ENCODE results near the gene METTL15. TPM values are rescaled to one million over a fixed set of nuclear protein-coding genes. Genes with fewer than 3 reads are reported as not detected.

Gene METTL15, protein sequence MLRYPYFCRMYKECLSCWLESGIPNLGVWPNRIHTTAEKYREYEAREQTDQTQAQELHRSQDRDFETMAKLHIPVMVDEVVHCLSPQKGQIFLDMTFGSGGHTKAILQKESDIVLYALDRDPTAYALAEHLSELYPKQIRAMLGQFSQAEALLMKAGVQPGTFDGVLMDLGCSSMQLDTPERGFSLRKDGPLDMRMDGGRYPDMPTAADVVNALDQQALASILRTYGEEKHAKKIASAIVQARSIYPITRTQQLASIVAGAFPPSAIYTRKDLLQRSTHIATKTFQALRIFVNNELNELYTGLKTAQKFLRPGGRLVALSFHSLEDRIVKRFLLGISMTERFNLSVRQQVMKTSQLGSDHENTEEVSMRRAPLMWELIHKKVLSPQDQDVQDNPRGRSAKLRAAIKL
- 10 to 100 TPM; 12.8 to 36.3 TPM for total RNA-seq
- polyA plus RNA-seq: 1 to 10 TPM; 3.4 to 5.3 TPM
- long read RNA-seq, donor 1, full-length matches to known transcripts: 2 of 2 reads
- long read RNA-seq, donor 1, partial matches to known transcripts: 0 of 2 reads
- long read RNA-seq, donor 1, other reads (novel, unspliced or antisense): 0 of 2 reads
- long read RNA-seq, donor 2: 0 reads
- long read RNA-seq, donor 3: 0 reads
- long read RNA-seq, donor 4: 0 reads
- long read RNA-seq, donor 5, full-length matches to known transcripts: 3 of 17 reads
- long read RNA-seq, donor 5, partial matches to known transcripts: 14 of 17 reads
- long read RNA-seq, donor 5, other reads (novel, unspliced or antisense): 0 of 17 reads

DNA sequence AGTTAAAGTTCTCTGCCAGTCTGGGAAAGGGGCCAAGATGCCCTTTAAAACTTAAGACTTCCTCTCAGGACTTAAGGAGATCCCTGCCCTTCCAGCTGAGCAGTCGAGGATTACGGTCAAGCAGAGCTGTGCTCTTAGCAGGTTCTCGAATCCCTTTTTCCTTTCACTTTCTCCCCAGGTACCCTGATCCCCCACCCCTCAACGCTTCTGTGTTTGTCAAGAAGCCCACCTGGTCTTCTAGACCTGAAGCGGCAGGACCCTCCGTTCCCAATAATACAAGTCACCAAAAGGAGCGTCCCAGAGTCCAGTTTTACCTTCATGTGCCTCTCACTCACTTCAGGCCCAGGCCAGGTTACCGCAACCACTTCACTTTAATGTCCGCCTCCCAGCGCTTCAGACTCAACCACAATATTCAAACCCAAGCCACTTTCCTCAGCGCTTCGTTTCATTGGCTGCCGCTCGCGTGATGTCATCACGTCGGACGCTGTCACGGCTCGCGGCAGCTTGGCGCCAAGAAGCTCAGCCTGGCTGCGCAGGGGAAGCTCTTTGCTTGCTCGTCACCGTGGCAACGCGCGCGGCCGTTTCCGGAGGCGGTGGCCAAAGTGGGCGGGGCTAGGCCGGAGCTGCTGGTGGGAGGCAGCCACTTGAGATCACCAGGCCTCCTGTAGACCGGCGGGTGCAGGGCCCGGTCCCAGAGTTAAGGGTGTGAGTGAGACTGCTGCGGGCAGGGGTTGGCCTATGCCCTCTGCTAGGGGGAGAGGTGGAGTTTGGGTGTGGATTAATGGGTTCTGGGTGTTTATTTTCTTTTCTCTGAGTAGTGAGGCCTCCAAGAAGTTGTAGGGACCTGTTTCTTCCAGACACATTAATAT, at the start of gene METTL15, which contains the start of gene KIF18A:
Gene METTL15, plus strand, starts transcription at position 639 of the 869 bp plus-strand sequence. CDS start 4,947 bp downstream, outside the sequence.
Gene KIF18A, minus strand, starts transcription at position 407 of the 869 bp plus-strand sequence. CDS start 10,209 bp downstream, outside the sequence.
- no peaks in the 10 kb centered on the region for H3K27me3 ChIP-seq (ENCODE audit: control insufficient read depth in 3 of 3, insufficient read depth in 3 of 3, low read length in 2 of 3)
- TF ChIP-seq, protein P1, sequence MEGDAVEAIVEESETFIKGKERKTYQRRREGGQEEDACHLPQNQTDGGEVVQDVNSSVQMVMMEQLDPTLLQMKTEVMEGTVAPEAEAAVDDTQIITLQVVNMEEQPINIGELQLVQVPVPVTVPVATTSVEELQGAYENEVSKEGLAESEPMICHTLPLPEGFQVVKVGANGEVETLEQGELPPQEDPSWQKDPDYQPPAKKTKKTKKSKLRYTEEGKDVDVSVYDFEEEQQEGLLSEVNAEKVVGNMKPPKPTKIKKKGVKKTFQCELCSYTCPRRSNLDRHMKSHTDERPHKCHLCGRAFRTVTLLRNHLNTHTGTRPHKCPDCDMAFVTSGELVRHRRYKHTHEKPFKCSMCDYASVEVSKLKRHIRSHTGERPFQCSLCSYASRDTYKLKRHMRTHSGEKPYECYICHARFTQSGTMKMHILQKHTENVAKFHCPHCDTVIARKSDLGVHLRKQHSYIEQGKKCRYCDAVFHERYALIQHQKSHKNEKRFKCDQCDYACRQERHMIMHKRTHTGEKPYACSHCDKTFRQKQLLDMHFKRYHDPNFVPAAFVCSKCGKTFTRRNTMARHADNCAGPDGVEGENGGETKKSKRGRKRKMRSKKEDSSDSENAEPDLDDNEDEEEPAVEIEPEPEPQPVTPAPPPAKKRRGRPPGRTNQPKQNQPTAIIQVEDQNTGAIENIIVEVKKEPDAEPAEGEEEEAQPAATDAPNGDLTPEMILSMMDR (IDR thresholded peaks at IDR 0.05; ENCODE audit: control extremely low read depth, extremely low read depth): no peak
- ATAC-seq (ENCODE audit: insufficient read depth, low FRiP score): peak; percentile 97
- H3K4me3 ChIP-seq: peak within 1 kb of the TSS; percentile 56
- WGBS, 2 donors: 0% methylated on average over 38 of the region's 38 CpGs
- H3K9me3 ChIP-seq (ENCODE audit: control insufficient read depth in 4 of 4, insufficient read depth in 3 of 4, low read length in 3 of 4): no peaks in the 10 kb centered on the region
- peak within 1 kb of the TSS; percentile 94 to 98 for H3K9ac ChIP-seq (ENCODE audit: insufficient read depth in 1 of 2, low read length in 2 of 2)
- H3K4me1 ChIP-seq (ENCODE audit: control insufficient read depth in 5 of 5, insufficient read depth in 5 of 5, low read length in 5 of 5): peaks cover 0 to 39% (median 9%) of the 10 kb centered on the region in 5 donors
- H3K27ac ChIP-seq (ENCODE audit: low read depth in 1 of 2, low read length in 1 of 2): peak within 1 kb of the TSS; percentile 68 to 97
- H3K36me3 ChIP-seq (ENCODE audit: control insufficient read depth in 4 of 4, insufficient read depth in 4 of 4, low read length in 4 of 4): no peaks in the 10 kb centered on the region
- peak; percentile 99 to 100 (median 99) for DNase-seq

DNA sequence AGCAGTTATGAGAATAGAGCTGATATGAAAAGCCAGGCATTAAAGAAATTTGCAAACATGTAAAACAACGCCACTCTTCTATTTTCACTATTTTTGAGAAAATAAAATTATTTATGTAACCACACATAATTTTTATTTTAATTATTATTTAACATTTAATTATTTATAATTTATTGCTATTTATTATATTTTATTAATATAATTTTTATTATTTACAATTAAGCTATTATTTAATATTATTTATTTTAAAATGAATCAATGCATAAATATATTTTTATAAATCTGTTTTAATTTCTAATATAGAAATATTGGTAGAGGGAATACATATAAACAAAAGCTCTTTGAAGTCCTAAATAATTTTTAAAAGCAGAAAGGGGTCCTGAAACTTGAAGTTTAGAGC, 36.9 kb upstream of the METTL15 start:
- no peak overlapping the region for H3K9ac ChIP-seq (ENCODE audit: insufficient read depth in 1 of 2, low read length in 2 of 2)
- no peaks in the 10 kb centered on the region for H3K36me3 ChIP-seq (ENCODE audit: control insufficient read depth in 4 of 4, insufficient read depth in 4 of 4, low read length in 4 of 4)
- TF ChIP-seq, protein P1 (IDR thresholded peaks at IDR 0.05; ENCODE audit: control extremely low read depth, extremely low read depth): no peak
- no peak for DNase-seq
- no peak overlapping the region for H3K4me3 ChIP-seq
- no peaks in the 10 kb centered on the region for H3K4me1 ChIP-seq (ENCODE audit: control insufficient read depth in 5 of 5, insufficient read depth in 5 of 5, low read length in 5 of 5)
- no peaks in the 10 kb centered on the region for H3K9me3 ChIP-seq (ENCODE audit: control insufficient read depth in 4 of 4, insufficient read depth in 3 of 4, low read length in 3 of 4)
- no peaks in the 10 kb centered on the region for H3K27me3 ChIP-seq (ENCODE audit: control insufficient read depth in 3 of 3, insufficient read depth in 3 of 3, low read length in 2 of 3)
- 100% methylated on average over 1 of the region's 1 CpG for WGBS, 2 donors
- no peak overlapping the region for H3K27ac ChIP-seq (ENCODE audit: low read depth in 1 of 2, low read length in 1 of 2)
- no peak for ATAC-seq (ENCODE audit: insufficient read depth, low FRiP score)

DNA sequence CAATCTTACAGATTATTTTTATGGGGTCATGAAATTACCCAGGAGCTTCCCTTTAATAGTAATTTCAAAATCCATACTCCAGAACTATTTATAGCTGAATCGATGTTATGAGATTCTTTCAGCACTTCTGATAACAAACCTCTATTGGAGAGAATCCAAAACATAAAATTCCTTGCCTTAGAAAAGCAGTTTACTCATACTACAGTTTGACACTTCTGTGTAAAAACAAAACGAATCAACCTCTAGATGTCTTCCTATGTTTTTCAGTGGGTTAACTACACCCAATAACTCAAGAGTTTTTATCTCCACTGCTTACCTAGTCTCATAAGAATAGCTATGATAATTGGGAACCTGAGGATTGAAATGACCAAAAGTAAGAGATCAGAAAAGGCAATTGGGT, 35.9 kb upstream of the METTL15 start:
- Histone ChIP-seq H3K9me3 (ENCODE audit: control insufficient read depth in 4 of 4, insufficient read depth in 3 of 4, low read length in 3 of 4) (no peaks in the 10 kb centered on the region), H3K4me3 (no peak overlapping the region), H3K27ac (ENCODE audit: low read depth in 1 of 2, low read length in 1 of 2) (no peak overlapping the region), H3K36me3 (ENCODE audit: control insufficient read depth in 4 of 4, insufficient read depth in 4 of 4, low read length in 4 of 4) (no peaks in the 10 kb centered on the region), H3K9ac (ENCODE audit: insufficient read depth in 1 of 2, low read length in 2 of 2) (no peak overlapping the region), H3K27me3 (ENCODE audit: control insufficient read depth in 3 of 3, insufficient read depth in 3 of 3, low read length in 2 of 3) (no peaks in the 10 kb centered on the region), H3K4me1 (ENCODE audit: control insufficient read depth in 5 of 5, insufficient read depth in 5 of 5, low read length in 5 of 5) (no peaks in the 10 kb centered on the region)
- ATAC-seq (ENCODE audit: insufficient read depth, low FRiP score) (no peak), DNase-seq (no peak)
- TF ChIP-seq, protein P1 (IDR thresholded peaks at IDR 0.05; ENCODE audit: control extremely low read depth, extremely low read depth): no peak
- 33 to 69% methylated on average over 2 of the region's 2 CpGs for WGBS, 2 donors
